Skin of body (tissue), 2 donors: ENCODE data around the gene CILP2. TPM values are rescaled to one million over a fixed set of nuclear protein-coding genes. Genes with fewer than 3 reads are reported as not detected.
A peak's percentile ranks its signal among the peaks of the same experiment; 100 is the strongest.

Source experiments
- DNase-seq: peaks from one replicate; lab custom pipeline; 2025; lab: John Stamatoyannopoulos, UW
- total RNA-seq: library from RNA; depleted of rRNA; stranded (reverse); fragments of >200 nt; gene quantifications from one replicate; pipeline ENCODE4 v1.2.3, GENCODE V29; 2014

CILP2 gene
- total RNA-seq, 1 donor from 2014 or later = 0.49 TPM

DNA sequence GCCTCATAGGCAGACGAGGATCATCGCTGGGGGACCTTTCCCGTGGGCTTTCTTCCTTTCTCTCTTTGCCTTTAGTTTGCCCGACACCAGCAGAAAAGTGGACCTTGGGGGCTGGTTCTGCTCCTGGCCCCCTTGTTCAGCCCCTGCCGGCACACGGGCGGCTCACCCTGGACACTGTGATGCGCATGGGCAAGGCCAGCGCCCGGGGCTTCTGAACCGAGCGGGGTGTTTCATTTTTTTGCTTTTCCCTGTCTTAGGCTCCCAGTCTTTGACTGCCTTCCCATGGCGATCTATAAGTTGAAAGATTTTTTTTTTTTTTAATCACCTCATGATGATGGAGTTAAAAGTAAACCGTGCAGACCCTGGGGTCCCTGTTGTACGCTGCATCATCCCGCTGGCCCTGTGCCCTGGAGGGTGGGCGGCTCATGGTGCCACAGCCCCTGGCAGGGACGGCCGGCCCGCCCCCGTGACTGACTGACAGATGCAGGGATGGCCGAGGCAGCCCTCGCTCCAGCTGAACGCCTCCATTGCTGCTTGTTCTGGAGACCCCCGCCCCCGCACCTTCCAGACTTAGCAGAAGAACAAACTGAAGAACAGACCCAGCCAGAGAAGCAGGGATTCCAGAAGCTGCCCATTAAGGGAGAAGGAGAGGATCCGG lies 32.3 kb upstream of the CILP2 start:
- no peak for DNase-seq

DNA sequence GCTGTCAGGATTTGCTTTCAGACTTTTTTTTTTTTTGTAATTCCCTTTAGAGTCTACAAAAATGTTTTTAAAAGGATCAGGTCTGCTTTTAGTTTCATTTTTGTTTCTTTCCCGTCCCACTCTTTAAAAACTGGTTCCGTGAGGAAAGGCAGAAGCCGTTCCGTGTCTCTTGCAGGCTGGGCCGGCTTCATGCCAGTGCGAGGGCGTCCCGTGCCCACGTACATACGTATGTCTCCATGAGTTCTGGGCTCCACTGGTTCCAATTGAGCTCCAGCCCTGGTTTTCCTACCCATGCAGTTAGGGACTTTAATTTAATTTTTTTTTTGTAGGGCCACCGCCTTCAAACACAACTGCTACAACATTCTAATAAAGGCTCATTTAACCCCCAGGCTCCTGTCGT lies 31.5 kb upstream of the CILP2 start:
- DNase-seq = no peak

DNA sequence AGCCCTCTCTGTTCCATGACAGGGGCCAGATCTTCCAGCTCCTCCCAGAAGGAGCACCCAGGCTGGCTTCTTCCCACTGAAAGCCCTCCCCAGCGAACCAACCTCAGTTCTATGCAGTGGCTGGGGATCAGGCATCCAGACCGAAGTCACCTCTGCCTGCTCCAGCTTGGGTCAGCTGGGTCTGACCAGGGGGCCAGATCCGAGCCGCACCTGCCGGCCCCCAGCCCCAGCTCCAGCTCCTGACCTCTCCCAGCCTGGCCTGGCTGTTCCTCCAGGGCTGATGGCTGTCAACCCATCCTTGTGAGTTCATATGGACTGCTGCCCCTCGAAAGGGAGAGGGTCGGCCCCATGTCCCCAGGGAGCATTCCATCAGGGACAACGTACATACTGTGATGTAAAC lies 30.7 kb upstream of the CILP2 start:
- no peak for DNase-seq

DNA sequence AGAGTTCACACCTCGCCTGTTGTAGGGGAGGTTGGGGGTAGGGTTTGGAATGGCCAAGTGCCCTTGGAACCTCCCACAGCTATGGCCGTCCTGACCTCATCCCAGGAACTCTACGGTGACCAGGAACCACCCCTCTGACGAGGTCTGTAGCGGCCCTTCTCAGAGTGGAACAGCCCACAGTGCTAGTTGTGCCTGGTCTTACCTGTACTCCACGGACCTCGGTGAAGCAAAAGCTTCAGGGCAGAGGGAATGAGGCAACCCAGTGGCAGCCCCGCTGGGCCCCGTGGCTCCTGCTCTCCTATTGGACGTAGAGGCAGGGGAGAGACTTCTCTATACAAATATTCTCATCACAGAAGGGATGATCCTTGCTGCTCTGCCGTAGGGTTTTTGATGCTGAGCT lies 29.8 kb upstream of the CILP2 start:
- DNase-seq = no peak

DNA sequence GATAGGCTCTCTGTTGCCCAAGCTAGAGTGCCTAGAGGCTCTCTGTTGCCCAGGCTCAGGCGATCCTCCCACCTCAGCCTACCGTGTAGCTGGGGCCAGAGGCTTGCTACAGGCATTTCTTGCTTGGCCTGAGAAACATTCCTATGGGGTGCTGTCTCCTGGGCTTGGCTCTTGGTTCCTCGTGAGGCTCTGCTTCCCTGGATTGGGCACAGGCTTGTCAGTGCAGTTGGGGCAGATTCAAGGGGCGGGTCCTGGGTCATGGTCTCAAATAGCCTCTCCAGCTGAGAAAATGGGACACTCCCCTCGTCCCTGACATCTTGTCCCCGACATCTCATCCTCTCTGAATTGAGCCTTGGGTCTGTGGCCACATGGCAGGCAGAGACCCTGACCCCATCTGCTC lies 27.6 kb upstream of the CILP2 start:
- DNase-seq = no peak

DNA sequence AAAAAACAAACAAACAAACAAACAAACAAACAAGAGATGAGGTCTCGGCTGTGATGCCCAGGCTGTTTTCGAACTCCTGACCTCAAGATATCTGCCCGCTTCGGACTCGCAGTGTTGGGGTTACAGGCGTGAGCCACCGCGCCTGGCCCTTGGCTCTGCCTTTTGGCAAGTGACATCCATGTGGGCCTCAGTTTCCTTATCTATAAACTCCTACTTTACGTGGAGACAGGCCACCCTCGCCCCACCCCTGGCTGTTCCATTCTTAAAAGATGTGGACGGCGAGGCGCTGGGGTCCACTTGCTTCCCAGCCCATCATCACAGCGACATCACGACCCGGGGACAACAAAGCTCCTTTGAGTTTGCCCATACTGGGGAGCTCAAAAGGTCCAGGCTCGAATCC lies 24.4 kb upstream of the CILP2 start:
- no peak for DNase-seq

DNA sequence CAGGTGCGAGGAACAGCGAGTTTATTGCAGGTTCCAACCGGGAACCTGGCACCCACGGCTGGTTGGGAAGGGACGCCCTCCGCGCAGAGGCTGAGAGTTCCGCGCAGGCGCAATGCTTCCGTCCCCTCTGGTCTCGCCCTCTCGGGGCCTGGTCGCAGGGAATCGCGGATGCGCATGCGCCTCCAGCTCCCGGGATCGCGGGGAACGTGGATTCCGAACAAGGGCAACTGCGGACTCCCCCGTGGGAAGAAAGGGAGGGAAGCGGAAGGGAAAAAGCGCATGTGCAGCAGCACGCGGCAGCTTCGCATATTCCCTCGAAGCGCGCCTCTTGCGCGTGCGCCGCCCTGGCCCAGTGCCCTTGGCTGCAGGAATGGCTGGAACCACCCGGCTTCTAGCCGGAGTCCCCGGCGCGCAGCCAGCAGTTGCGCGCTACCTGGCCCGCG lies 23.8 kb upstream of the CILP2 start:
- peak; percentile 62 for DNase-seq

DNA sequence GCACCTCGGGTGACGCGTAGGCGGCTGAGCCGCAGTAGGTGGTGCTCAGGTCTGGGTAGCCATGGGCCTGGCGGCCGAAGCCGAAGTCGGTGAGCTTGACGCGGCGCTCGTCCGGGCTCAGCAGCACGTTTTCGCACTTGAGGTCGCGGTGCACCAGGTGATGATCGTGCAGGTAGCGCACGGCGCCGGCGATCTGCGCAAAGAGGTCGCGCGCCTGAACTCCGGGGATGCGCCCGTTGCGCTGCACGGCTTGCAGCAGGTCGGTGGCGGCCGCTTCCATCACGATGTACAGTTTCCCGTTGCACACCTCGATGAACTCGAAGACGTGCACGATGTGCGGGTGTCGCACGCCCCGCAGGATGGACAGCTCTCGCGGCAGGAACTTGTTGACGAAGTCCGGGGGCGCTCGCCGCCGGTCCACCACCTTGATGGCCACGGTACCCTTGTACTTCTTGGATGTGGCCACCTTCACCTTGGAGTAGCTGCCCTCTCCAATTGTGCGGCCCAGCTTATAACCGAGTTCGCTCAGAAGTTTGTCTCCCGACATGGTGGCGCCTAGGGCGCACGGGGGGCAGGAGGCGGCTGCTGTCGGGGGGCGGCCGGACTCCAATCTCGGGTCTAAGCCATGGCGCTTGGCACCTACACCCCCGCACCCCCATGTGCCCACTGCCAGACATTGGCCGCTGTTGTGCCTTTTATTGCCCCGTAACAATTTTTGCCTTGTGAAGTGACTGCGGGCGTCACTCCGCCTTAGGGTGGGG lies 23.0 kb upstream of the CILP2 start, which contains the start of gene TSSK6:
TSS of gene TSSK6 (minus strand) at position 668 of the 761 bp plus-strand sequence. CDS start at position 547, 121 bp downstream.
- DNase-seq = no peak

DNA sequence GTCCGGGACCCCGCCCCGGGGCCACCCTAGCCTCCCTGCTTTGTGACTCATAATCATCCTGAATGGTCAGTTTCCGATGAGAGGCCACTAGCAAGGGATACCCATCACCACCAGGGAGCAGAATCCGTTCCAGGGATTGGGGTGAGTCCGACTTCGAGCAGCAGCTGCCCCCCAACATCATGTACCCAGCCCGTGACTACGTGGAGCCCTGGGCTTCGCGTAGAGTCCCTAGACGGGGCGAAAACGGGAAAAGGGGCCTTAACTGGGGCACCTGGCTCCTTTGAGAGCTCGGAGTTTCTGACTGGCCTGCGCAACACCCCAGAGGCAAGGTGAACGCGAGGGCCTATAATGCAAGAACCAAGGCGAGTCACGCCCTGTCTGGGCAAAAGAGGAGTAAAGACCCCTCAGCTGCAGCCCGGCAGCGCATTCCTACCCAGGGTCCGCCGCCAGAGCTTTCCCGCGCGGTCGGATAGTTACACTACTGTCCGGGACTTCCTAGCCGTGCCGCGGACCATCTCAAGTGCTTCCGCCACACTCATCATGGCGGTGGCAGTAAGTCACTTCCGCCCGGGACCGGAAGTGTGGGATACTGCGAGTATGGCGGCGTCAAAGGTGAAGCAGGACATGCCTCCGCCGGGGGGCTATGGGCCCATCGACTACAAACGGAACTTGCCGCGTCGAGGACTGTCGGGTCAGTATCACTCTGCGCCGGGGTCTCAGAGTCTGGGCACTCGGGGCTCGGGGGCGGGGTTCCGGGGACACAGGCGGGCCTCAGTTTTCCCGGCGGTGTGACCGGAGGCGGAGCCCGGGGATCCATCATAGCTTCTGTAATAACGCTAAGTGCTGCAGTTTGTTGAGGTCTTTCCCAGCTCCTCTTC lies 22.2 kb upstream of the CILP2 start, which contains the start of gene NDUFA13:
TSS of gene NDUFA13 (plus strand) at position 584 of the 878 bp plus-strand sequence. CDS start at position 598, 14 bp downstream.
- peak; percentile 84 for DNase-seq

DNA sequence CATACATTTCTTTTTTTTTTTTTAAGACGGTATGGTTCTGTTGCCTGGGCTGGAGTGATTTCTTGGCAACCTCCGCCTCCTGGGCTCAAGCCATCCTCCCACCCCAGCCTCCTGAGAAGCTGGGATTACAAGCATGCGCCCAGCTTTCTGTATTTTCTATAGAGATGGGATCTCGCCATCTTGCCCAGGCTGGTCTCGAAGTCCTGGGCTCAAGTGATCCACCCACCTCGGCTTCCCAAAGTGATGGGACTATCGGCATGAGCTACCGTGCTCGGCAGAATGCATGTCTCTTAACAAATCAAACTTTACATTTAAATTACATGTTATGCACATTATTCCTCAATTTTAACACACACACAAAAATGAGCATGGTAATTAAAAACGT lies 20.8 kb upstream of the CILP2 start:
- DNase-seq = no peak

DNA sequence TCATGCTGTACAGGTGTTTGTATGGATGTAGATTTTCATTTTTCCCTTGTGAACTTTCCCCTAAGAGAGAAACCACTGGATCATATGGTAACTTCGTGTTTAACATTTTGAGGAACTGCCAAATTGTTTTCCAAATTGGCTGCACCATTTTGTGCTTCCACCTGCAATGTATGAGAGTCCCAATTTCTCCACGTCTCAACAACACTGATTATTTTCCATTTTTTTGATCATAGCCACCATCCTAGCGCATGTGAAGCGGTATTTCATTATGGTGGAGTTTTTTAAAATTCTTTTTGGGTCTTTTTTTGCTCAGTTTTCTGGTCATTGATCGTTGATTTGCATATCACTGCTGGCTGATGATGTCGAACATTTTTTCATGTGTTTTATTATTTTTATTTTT lies 17.1 kb upstream of the CILP2 start:
- DNase-seq = no peak

DNA sequence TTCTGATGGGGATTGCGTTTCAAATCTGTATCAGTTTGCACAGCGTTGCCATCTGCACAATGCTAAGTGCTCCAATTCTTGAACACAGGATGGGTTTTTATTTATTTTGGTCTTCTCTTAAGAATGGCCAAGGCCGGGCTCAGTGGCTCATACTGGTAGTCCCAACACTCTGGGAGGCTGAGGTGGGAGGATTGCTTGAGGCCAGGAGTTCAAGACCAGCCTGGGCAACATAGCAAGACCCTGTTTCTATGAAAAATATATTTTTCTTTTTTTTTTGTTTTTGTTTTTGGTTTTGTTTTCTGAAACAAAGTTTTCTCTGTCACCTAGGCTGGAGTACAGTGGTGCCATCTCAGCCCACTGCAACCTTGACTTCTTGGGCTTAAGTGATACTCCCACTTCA lies 14.9 kb upstream of the CILP2 start:
- DNase-seq = no peak

DNA sequence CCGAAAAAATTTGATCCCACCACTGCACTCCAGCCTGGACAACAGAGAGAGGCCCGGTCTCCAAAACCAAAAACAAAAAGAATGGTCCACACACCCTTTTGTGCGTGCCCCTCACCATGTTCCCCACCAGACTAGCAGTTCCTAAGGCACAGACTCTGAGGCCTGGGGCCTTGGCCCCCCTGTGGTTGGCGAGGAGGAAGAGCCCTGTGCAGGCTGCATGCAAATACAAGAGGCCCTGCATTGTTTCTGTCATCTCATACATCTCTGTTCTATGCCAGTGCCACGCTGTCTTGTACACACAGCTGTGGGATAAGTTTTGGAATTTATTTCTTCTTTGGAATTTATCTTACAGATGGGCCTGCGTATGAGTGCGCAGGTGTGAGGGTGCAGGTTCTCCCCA lies 14.0 kb upstream of the CILP2 start:
- no peak for DNase-seq

DNA sequence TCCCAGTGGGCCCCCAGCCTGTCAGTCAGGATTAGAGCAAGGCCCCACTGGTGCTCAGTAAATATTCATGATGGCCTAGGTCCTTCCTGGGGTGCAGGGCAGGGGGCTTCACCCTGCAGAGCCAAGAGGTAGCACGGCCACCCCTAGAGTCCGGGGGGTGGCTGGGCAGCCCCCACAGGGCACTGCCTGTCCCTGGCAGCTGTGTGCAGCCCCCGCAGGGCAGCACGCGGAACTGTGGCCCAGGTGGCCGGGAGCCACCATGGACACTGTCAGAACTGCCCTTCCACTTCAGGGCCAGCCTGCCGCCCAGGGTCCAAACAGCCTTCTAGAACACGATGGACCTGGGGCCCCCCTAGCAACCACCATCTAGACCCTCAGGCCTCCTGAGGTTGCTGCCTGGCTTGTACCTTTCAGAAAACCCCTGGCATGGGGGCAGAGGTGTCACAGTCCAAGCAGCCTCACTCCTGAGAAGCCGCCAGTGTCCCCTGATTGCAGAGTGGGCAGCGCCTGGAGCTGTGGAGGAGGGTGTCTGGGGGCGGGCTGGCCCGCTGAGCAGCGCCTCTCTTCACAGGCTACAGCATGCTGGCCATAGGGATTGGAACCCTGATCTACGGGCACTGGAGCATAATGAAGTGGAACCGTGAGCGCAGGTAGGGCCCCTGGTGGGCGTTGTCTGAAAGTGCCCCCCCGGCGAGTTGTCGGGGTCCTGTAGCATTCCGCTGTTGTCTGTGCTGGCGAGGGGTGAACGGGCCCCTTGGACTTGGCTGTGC lies 12.3 kb upstream of the CILP2 start:
- no peak for DNase-seq

DNA sequence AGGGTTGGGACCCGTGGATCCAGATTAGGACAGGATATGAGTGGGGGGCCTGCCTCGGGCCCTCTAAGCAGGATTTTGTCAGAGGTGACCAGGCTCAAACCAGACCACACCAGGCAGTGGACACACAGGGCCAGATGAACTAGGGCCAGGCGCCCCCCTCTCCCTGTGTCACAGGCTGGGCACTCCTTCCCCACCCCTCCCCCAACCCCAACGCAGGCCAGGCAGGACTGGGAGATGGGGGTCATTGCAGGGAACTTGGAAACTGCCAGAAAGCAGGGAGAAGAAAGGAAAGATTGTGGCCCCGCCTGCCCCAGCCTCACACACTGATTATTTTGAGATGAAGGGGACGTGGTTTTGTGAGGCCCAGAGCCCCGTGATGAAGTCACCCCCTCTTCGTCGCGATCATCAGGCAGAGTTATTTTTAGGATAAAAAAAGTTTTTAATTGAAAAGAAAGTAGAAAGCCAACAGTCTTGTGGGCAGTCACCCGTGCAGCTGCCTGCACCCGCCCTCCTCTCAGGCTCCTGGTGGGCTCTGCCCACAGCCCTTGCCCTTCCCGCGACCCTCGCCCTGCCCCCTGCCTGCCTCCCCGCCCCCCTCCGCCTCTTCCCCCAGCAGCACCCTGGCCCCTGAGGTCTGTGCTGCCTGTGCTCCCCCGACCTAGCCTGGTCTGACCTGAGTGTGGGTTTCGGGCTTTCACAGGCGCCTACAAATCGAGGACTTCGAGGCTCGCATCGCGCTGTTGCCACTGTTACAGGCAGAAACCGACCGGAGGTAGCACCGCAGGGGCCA lies 11.3 kb upstream of the CILP2 start:
- no peak for DNase-seq

DNA sequence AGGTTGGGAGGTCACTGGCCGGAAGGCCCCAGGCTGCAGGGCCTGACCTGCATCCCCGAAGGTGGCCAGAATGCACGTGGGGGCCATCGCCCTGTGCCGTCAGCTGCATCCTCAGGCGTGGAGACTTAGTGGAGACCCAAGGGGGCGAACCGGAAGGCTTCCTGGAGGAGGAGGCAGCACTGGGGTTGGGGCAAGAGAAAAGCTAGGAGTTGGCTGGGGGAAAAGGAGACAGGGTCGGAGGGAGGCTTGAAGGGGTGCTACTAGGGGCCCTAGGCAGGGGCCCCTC lies 10.8 kb upstream of the CILP2 start:
- no peak for DNase-seq

DNA sequence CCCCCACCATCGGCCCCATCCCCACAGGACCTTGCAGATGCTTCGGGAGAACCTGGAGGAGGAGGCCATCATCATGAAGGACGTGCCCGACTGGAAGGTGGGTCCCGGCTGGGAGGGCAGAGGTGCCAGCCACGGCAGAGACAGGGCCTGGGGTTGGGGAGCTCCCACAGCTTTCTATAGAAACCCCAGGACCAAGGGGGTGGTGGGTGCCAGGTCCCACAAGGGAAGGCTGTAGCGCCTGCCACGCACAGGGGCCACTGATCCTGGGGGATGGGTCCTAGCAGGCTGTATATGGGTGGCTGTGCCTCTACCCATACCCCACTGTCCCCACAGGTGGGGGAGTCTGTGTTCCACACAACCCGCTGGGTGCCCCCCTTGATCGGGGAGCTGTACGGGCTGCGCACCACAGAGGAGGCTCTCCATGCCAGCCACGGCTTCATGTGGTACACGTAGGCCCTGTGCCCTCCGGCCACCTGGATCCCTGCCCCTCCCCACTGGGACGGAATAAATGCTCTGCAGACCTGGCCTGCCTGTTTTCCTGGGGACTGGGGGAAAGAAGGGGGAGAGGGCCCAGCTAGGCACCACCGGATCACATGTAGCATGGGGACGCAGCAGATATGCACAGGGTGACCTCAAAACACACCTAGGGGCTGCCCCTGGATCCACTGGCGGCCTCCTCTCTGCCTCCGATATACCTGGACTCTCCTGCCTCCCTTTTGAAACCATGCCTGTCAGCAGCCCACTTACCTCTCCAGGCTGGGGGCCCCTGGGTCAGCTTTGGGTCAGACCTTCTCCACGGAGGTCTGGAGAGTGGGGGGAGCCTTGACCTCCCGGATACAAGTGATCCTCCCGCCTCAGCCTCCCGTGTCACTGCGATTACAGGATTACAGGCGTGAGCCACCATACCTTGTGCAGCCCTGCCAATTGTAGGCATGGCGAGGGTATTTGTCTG lies 10.1 kb upstream of the CILP2 start:
- DNase-seq = no peak

DNA sequence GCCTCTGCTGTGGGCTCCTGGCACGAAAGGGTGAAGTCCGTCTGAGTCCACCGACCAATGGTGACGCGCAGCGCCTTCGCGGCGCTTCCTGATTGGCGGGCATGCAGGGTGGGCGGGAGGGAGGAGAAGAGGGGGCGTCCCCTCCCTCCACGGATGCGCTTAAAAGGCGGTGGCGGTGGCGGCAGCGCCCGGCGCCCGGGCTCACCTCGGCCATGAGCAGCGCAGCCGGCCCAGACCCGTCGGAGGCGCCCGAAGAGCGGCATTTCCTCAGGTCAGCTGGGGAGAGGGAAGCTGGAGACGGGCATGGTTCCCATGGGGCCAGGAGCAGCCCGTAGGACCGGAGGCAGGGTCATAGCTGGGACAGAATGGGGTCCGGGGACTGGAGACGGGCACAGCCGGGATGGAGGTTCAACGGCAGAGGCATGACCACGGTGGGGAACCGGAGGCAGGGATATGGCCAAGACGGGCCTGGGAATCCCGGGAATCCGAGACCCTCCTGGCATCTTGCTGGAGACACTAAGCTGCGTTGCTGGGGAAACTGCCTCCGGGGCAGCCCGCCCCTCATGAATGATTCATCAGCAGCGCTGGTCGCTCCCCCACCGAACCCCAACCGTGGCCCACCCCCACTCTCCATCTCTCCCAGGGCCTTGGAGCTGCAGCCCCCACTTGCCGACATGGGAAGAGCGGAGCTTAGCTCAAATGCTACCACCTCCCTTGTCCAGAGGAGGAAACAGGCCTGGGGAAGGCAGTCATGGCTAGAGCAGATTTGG lies 9.2 kb upstream of the CILP2 start, which contains the start of gene YJEFN3:
TSS of gene YJEFN3 (plus strand) at position 191 of the 770 bp plus-strand sequence. CDS start at position 213, 22 bp downstream.
- DNase-seq = no peak
